Prostate gland (tissue), 2 donors: Measurements from ENCODE around the gene TGM6. TPM values are rescaled to one million over a fixed set of nuclear protein-coding genes. Genes with fewer than 3 reads are reported as not detected.

Source experiments
- DNase-seq: peaks from one replicate; pipeline ENCODE4 v3.0.0-alpha.2; 2019; ENCODE audit warnings: low spot score
- H3K27ac ChIP-seq, 2 donors: fragments of 200-600 bp; sonication (generic); 2 replicates each; pipeline ENCODE4 v1.5.1; 2017 to 2019
- H3K27me3 ChIP-seq: fragments of 200-600 bp; sonication (generic); replicated peaks from 2 replicates; pipeline ENCODE4 v1.5.1; 2019; ENCODE audit not compliant: insufficient read depth
- H3K36me3 ChIP-seq, 2 donors: fragments of 200-600 bp; sonication (generic); 1 replicate in 1 of 2; 2 replicates in 1 of 2; pipeline versions ENCODE4 v1.5.1 to v1.8.1; 2017 to 2019
- H3K4me1 ChIP-seq: fragments of 200-600 bp; sonication (generic); replicated peaks from 2 replicates; pipeline ENCODE4 v1.5.1; 2019
- H3K4me3 ChIP-seq, 2 donors: fragments of 200-600 bp; sonication (generic); 2 replicates each; pipeline ENCODE4 v1.5.1; 2017 to 2019
- H3K9me3 ChIP-seq: fragments of 200-600 bp; sonication (generic); 2 replicates; pipeline ENCODE4 v1.5.1; 2017
- CTCF ChIP-seq, 4 experiments: fragments of 200-600 bp in 2 of 4; fragments of 450-650 bp in 2 of 4; sonication (generic) in 2 of 4; IDR thresholded peaks; 1 replicate in 3 of 4; 2 replicates in 1 of 4; pipeline ENCODE4 v1.5.1; 2016 to 2019; ENCODE audit warnings: antibody characterized with exemption in 4 of 4, mild to moderate bottlenecking in 2 of 4, moderate library complexity in 2 of 4
- POLR2A ChIP-seq: fragments of 450-650 bp; IDR thresholded peaks from one replicate; pipeline ENCODE4 v1.6.1; 2016; ENCODE audit warnings: antibody characterized with exemption, mild to moderate bottlenecking
- POLR2AphosphoS5 ChIP-seq: sonication (generic); formaldehyde crosslinking; IDR thresholded peaks from one replicate; pipeline ENCODE4 v1.6.1; 2017; ENCODE audit warnings: antibody characterized with exemption
- WGBS: methylation state at CpG from one replicate; pipeline ENCODE4 v1.1.5; 2018; 5-methylcytosine and 5-hydroxymethylcytosine counted together
- intact Hi-C: fragments of 100-400 bp; cut with DNase I; formaldehyde crosslinking; loops from one replicate; pipeline ENCODE4 v1.14.2; 2022
- total RNA-seq, 2 donors: library from RNA; depleted of rRNA; stranded (reverse); fragments of >200 nt; gene quantifications; one replicate each; pipeline ENCODE4 v1.1.0, GENCODE V29; 2016

Gene TGM6
- total RNA-seq, 2 donors from 2014 or later = not detected

GRCh38 chr20:2390951-2391675 is 10.4 kb downstream of the TGM6 start:
- no peak for DNase-seq
- Histone ChIP-seq H3K9me3 (no peaks in the 10 kb centered on the region), H3K36me3 (no peaks in the 10 kb centered on the region), H3K27ac (no peak overlapping the region), H3K4me1 (no peaks in the 10 kb centered on the region), H3K4me3 (no peak overlapping the region), H3K27me3 (no peaks in the 10 kb centered on the region)
- WGBS = 66% methylated on average over 7 of the region's 7 CpGs
- TF ChIP-seq CTCF (IDR thresholded peaks at IDR 0.05) = no peak
- no peak for TF ChIP-seq POLR2A
- no peak for TF ChIP-seq POLR2AphosphoS5
- intact Hi-C loops = no loop called here

GRCh38 chr20:2394411-2395055 is 13.8 kb downstream of the TGM6 start:
- H3K9me3 ChIP-seq = no peaks in the 10 kb centered on the region
- intact Hi-C loops = no loop called here
- no peaks in the 10 kb centered on the region for H3K27me3 ChIP-seq
- no peak overlapping the region for H3K27ac ChIP-seq
- H3K36me3 ChIP-seq = no peaks in the 10 kb centered on the region
- 85% methylated on average over 12 of the region's 12 CpGs for WGBS
- TF ChIP-seq POLR2A (no peak), CTCF (IDR thresholded peaks at IDR 0.05) (no peak), POLR2AphosphoS5 (no peak)
- DNase-seq = no peak
- H3K4me3 ChIP-seq = no peak overlapping the region
- no peaks in the 10 kb centered on the region for H3K4me1 ChIP-seq

GRCh38 chr20:2395136-2395535 is 14.4 kb downstream of the TGM6 start:
- WGBS = 71% methylated on average over 9 of the region's 9 CpGs
- H3K27me3 ChIP-seq = no peaks in the 10 kb centered on the region
- H3K27ac ChIP-seq = no peak overlapping the region
- no peaks in the 10 kb centered on the region for H3K36me3 ChIP-seq
- no peaks in the 10 kb centered on the region for H3K9me3 ChIP-seq
- DNase-seq = no peak
- H3K4me3 ChIP-seq = no peak overlapping the region
- intact Hi-C loops = no loop called here
- no peaks in the 10 kb centered on the region for H3K4me1 ChIP-seq
- TF ChIP-seq CTCF (IDR thresholded peaks at IDR 0.05) (no peak), POLR2A (no peak), POLR2AphosphoS5 (no peak)

GRCh38 chr20:2396241-2396814 is 15.6 kb downstream of the TGM6 start:
- no peaks in the 10 kb centered on the region for H3K4me1 ChIP-seq
- TF ChIP-seq CTCF (IDR thresholded peaks at IDR 0.05) = no peak

GRCh38 chr20:2397091-2397490 is 16.4 kb downstream of the TGM6 start:
- Histone ChIP-seq H3K27ac (no peak overlapping the region), H3K4me3 (no peak overlapping the region), H3K4me1 (no peaks in the 10 kb centered on the region), H3K36me3 (no peaks in the 10 kb centered on the region), H3K27me3 (no peaks in the 10 kb centered on the region), H3K9me3 (no peaks in the 10 kb centered on the region)
- intact Hi-C loops = no loop called here
- WGBS = 89% methylated on average over 8 of the region's 8 CpGs
- DNase-seq = no peak
- no peak for TF ChIP-seq POLR2A
- TF ChIP-seq POLR2AphosphoS5 = no peak
- no peak for TF ChIP-seq CTCF (IDR thresholded peaks at IDR 0.05)

More at GRCh38 chr20:2396241-2396814, 15.6 kb downstream of the TGM6 start:
- no peak overlapping the region for H3K27ac ChIP-seq
- intact Hi-C loops = no loop called here
- no peak for DNase-seq
- no peaks in the 10 kb centered on the region for H3K27me3 ChIP-seq
- no peak overlapping the region for H3K4me3 ChIP-seq
- no peaks in the 10 kb centered on the region for H3K9me3 ChIP-seq
- 80% methylated on average over 14 of the region's 14 CpGs for WGBS
- no peaks in the 10 kb centered on the region for H3K36me3 ChIP-seq
